Liver (tissue), 9 donors: ENCODE data around the gene BABAM1. TPM values are rescaled to one million over a fixed set of nuclear protein-coding genes. Genes with fewer than 3 reads are reported as not detected.

Experiments used
- DNase-seq: peaks from one replicate; pipeline ENCODE4 v3.0.0-alpha.2; 2017; ENCODE audit warnings: low spot score
- H3K27ac ChIP-seq, 2 donors: one replicate each; pipeline ENCODE4 v1.7.0; 2013; ENCODE audit warnings: inconsistent platforms in 2 of 2, low read length in 2 of 2, control low read depth in 1 of 2, low read depth in 1 of 2, mild to moderate bottlenecking in 1 of 2
- H3K27me3 ChIP-seq, 4 donors: one replicate each; pipeline versions ENCODE4 v1.6.1 to v1.7.0; 2013; ENCODE audit warnings: low read length in 3 of 4, inconsistent platforms in 1 of 4, mild to moderate bottlenecking in 1 of 4, moderate library complexity in 1 of 4; ENCODE audit not compliant: control insufficient read depth in 4 of 4, insufficient read depth in 4 of 4
- H3K36me3 ChIP-seq, 4 donors: one replicate each; pipeline versions ENCODE4 v1.6.1 to v1.7.0; 2013; ENCODE audit warnings: low read length in 3 of 4, mild to moderate bottlenecking in 3 of 4, low read depth in 1 of 4, moderate library complexity in 1 of 4; ENCODE audit not compliant: control insufficient read depth in 4 of 4, insufficient read depth in 3 of 4
- H3K4me1 ChIP-seq, 4 donors: one replicate each; pipeline versions ENCODE4 v1.6.1 to v1.7.0; 2013; ENCODE audit warnings: low read length in 3 of 4, mild to moderate bottlenecking in 3 of 4, moderate library complexity in 1 of 4; ENCODE audit not compliant: control insufficient read depth in 4 of 4, insufficient read depth in 4 of 4
- H3K4me3 ChIP-seq, 3 donors: one replicate each; pipeline versions ENCODE4 v1.6.1 to v1.7.0; 2013; ENCODE audit warnings: low read length in 3 of 3, control low read depth in 1 of 3, low read depth in 1 of 3, mild to moderate bottlenecking in 1 of 3
- H3K9ac ChIP-seq, 2 donors: one replicate each; pipeline ENCODE4 v1.7.0; 2013; ENCODE audit warnings: low read length in 2 of 2, mild to moderate bottlenecking in 2 of 2, moderate library complexity in 2 of 2, control low read depth in 1 of 2, low read depth in 1 of 2
- H3K9me3 ChIP-seq, 4 donors: one replicate each; pipeline versions ENCODE4 v1.6.1 to v1.7.0; 2013; ENCODE audit warnings: low read length in 3 of 4; ENCODE audit not compliant: control insufficient read depth in 4 of 4
- ATF3 ChIP-seq: IDR thresholded peaks from 2 replicates; pipeline ENCODE4 v1.6.1; 2016; ENCODE audit warnings: antibody characterized with exemption
- CTCF ChIP-seq: fragments of 150-350 bp; IDR thresholded peaks from 2 replicates; pipeline ENCODE4 v1.5.1; 2017; ENCODE audit warnings: improper control_type of control experiment, low read depth, low read length; ENCODE audit not compliant: missing input control
- EGR1 ChIP-seq, 2 donors: IDR thresholded peaks; 2 replicates each; pipeline ENCODE4 v1.6.1; 2016 to 2018; ENCODE audit warnings: antibody characterized with exemption in 2 of 2, low read depth in 2 of 2
- FOXA1 ChIP-seq: IDR thresholded peaks from 2 replicates; pipeline ENCODE4 v1.6.1; 2016; ENCODE audit warnings: antibody characterized with exemption
- FOXA2 ChIP-seq: IDR thresholded peaks from 2 replicates; pipeline ENCODE4 v1.6.1; 2016; ENCODE audit warnings: antibody characterized with exemption
- GABPA ChIP-seq, 2 donors: IDR thresholded peaks in 1 of 2; conservative IDR thresholded peaks in 1 of 2; 2 replicates each; pipeline ENCODE4 v1.6.1; 2016; ENCODE audit warnings: antibody characterized with exemption in 2 of 2, mild to moderate bottlenecking in 1 of 2, moderate library complexity in 1 of 2
- HNF4A ChIP-seq, 2 donors: conservative IDR thresholded peaks; 2 replicates each; pipeline ENCODE4 v1.6.1; 2016; ENCODE audit warnings: antibody characterized with exemption in 2 of 2, mild to moderate bottlenecking in 2 of 2
- HNF4G ChIP-seq: IDR thresholded peaks from 2 replicates; pipeline ENCODE4 v1.6.1; 2016; ENCODE audit warnings: antibody characterized with exemption
- JUND ChIP-seq, 2 donors: IDR thresholded peaks; 2 replicates each; pipeline ENCODE4 v1.6.1; 2016; ENCODE audit warnings: antibody characterized with exemption in 2 of 2
- MAX ChIP-seq: IDR thresholded peaks from 2 replicates; pipeline ENCODE4 v1.6.1; 2016; ENCODE audit warnings: antibody characterized with exemption
- NR2F2 ChIP-seq: IDR thresholded peaks from 2 replicates; pipeline ENCODE4 v1.6.1; 2016; ENCODE audit warnings: antibody characterized with exemption
- RAD21 ChIP-seq, 2 donors: IDR thresholded peaks; 2 replicates each; pipeline ENCODE4 v1.6.1; 2016; ENCODE audit warnings: antibody characterized with exemption in 2 of 2, mild to moderate bottlenecking in 2 of 2
- REST ChIP-seq: IDR thresholded peaks from 2 replicates; pipeline ENCODE4 v1.6.1; 2016; ENCODE audit warnings: antibody characterized with exemption, mild to moderate bottlenecking
- RXRA ChIP-seq, 2 donors: IDR thresholded peaks; 2 replicates each; pipeline ENCODE4 v1.6.1; 2017 to 2018; ENCODE audit warnings: antibody characterized with exemption in 2 of 2, mild to moderate bottlenecking in 1 of 2
- SP1 ChIP-seq: IDR thresholded peaks from 2 replicates; pipeline ENCODE4 v1.6.1; 2018; ENCODE audit warnings: antibody characterized with exemption, mild to moderate bottlenecking
- TAF1 ChIP-seq: conservative IDR thresholded peaks from 2 replicates; pipeline ENCODE4 v1.6.1; 2016; ENCODE audit warnings: antibody characterized with exemption, mild to moderate bottlenecking
- WGBS: extraction: QIAGEN DNeasy Blood & Tissue Kit; methylation state at CpG from one replicate; pipeline ENCODE4 v1.1.7; 2013; 5-methylcytosine and 5-hydroxymethylcytosine counted together
- polyA plus RNA-seq, 2 donors: library from polyadenylated mRNA; stranded (reverse) in 1 of 2; unstranded in 1 of 2; fragments of 200-250 nt in 1 of 2; fragments of >200 nt in 1 of 2; fragmentation: Nextera tagmentation in 1 of 2; extraction: Ambion mirVana in 1 of 2; gene quantifications; one replicate each; pipeline versions ENCODE4 v1.2.1 to v1.2.3, GENCODE V29; 2013 to 2015
- total RNA-seq, 2 donors: library from RNA; depleted of rRNA; stranded (reverse); fragments of >200 nt; gene quantifications; one replicate each; pipeline ENCODE4 v1.2.3, GENCODE V29; 2014
- donor health status: healthy.
- donor health status: healthy.
- donor health status: healthy.
- donor health status: healthy.
- donor health status: healthy.

Gene BABAM1
- total and polyA plus RNA-seq, 4 donors, result 29.3 to 47.0 (median 33.5) TPM

DNA sequence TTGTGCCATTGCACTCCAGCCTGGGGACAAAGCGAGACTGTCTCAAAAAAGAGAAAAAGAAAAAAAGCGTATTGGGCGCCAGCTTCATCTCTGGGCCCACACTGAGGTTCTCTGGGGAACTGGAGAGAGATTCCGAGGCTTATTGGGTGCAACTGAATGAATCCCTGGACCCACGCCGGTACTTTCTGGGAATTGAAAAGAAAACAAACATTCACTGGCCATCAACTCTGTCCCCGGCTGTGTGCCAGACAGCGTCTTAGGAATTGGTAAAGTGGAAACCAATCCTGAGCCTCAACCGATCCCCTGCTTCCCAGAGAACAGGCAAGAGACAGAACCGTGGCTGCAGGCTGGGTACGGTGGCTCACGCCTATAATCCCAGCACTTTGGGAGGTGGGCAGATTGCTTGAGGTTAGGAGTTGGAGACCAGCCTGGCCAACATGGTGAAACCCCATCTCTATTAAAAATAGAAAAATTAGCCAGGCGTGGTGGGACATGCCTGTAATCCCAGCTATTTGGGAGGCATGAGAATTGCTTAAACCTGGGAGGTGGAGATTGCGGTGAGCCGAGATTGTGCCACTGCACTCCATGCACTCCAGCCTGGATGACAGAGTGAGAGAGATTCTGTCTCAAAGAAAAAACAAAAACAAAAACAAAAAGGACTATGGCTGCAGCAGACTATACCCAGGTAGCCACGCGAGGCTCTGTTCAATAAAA, 58.8 kb downstream of the BABAM1 start (continued):
- TF ChIP-seq CTCF (no peak), RXRA (IDR thresholded peaks at IDR 0.05) (peak; percentile 14 to 34)

DNA sequence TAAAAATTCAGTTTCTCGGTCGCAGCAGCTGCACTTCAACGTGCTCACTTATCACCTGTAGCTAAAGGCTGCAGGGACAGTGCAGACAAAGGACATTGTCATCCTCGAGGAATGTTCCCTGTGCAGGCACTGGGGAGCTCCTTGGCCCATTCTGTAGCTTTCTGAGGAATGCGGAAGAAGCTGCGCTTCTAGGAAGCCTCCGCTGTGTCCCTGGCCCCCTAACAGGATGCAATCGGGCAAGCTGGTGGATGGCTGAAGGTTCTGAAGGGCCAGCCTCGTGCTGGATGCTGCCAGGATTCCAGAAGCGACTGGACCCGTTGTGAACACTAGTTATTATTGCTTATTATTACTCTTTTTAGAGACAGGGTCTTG, 59.3 kb downstream of the BABAM1 start:
- Histone ChIP-seq H3K4me1 (peaks cover 12 to 23% (median 14%) of the 10 kb centered on the region in 4 donors), H3K27me3 (no peaks in the 10 kb centered on the region), H3K36me3 (peaks cover 0 to 5% (median 0%) of the 10 kb centered on the region in 4 donors), H3K27ac (no peak overlapping the region), H3K4me3 (no peak overlapping the region), H3K9me3 (no peaks in the 10 kb centered on the region), H3K9ac (no peak overlapping the region)
- 94% methylated on average over 11 of the region's 11 CpGs for WGBS
- TF ChIP-seq FOXA1 (no peak), TAF1 (no peak), EGR1 (IDR thresholded peaks at IDR 0.05; ENCODE audit: low read depth in 2 of 2) (no peak), HNF4A (conservative IDR thresholded peaks at IDR 0.05) (no peak), NR2F2 (no peak), JUND (IDR thresholded peaks at IDR 0.05) (no peak), SP1 (no peak), GABPA (IDR thresholded peaks at IDR 0.05 in 1 of 2, conservative IDR thresholded peaks at IDR 0.05 in 1 of 2) (no peak), HNF4G (no peak), FOXA2 (no peak), MAX (no peak), REST (no peak), RAD21 (IDR thresholded peaks at IDR 0.05) (no peak)
- no peak for DNase-seq

DNA sequence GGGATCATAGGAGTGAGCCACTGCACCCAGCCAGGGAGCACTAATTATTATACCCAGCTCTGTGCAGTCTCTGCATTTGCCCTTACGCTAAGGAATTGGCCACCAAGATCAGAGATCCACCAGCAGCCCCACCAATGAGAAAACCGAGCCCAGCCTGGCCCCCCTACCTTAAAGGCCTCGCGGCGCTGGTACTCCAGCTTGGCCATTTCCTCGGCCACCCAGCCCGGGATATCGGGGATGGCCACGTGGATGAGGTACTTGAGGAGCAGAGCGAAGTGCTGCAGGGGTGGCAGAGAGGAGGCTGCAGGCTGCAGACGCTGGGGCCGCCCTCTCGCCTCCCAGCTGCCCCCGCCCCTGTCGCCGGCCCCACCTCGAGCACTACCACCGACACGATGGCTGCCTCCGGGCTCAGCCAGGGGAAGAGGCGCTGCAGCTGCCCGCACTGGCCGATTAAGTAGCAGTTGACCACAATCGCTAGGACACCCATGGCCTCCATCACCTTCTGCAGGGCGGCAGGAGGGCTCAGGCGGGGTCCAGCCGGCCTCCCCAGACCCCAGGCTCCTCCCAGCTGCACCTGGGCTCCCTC, 59.9 kb downstream of the BABAM1 start:
- no peak overlapping the region for H3K27ac ChIP-seq
- no peaks in the 10 kb centered on the region for H3K9me3 ChIP-seq
- WGBS, result 91% methylated on average over 27 of the region's 27 CpGs
- H3K4me3 ChIP-seq, result no peak overlapping the region
- no peak for DNase-seq
- no peak overlapping the region for H3K9ac ChIP-seq
- TF ChIP-seq ATF3 (no peak), JUND (IDR thresholded peaks at IDR 0.05) (no peak), TAF1 (no peak), GABPA (IDR thresholded peaks at IDR 0.05 in 1 of 2, conservative IDR thresholded peaks at IDR 0.05 in 1 of 2) (no peak), EGR1 (IDR thresholded peaks at IDR 0.05; ENCODE audit: low read depth in 2 of 2) (no peak), MAX (no peak), RAD21 (IDR thresholded peaks at IDR 0.05) (no peak), FOXA1 (no peak), RXRA (IDR thresholded peaks at IDR 0.05) (no peak), SP1 (no peak), CTCF (no peak)
- peaks cover 0 to 2% (median 0%) of the 10 kb centered on the region in 4 donors for H3K36me3 ChIP-seq
- H3K4me1 ChIP-seq, result peaks cover 12 to 23% (median 14%) of the 10 kb centered on the region in 4 donors
- H3K27me3 ChIP-seq, result no peaks in the 10 kb centered on the region
